Measurements from ENCODE around the gene GRM4. TPM values are rescaled to one million over a fixed set of nuclear protein-coding genes. Genes with fewer than 3 reads are reported as not detected.

Gene GRM4
- total and polyA plus RNA-seq, 9 of the 15 experiments (the other 6 are each of a cell fraction or from before 2014, with no cell fraction given), result 0.18 TPM; not detected in 8

- no peak overlapping the region for H3K27ac ChIP-seq (ENCODE audit: extremely low read depth, low read depth, low read length)
- H2AFZ ChIP-seq (ENCODE audit: low read depth, low read length), result no peak overlapping the region
- H3K4me2 ChIP-seq (ENCODE audit: insufficient read depth, low read length), result no peak overlapping the region
- H4K20me1 ChIP-seq (replicated peaks; ENCODE audit: control insufficient read depth, insufficient read depth, low read length), result peaks cover 27% of the 10 kb centered on the region
- no peak overlapping the region for H3K4me3 ChIP-seq
- no TSS peak for BruUV-seq (replicated peaks)
- no peaks in the 10 kb centered on the region for H3K36me3 ChIP-seq (ENCODE audit: control insufficient read depth, insufficient read depth, low read length)
- no peaks in the 10 kb centered on the region for H3K9me1 ChIP-seq (ENCODE audit: control insufficient read depth, insufficient read depth, low read length)
- H3K27me3 ChIP-seq (ENCODE audit: control insufficient read depth in 2 of 2, insufficient read depth in 2 of 2, low read length in 2 of 2), result peaks cover 33 to 50% of the 10 kb centered on the region in 2 experiments
- no peak for DNase-seq (ENCODE audit: extremely low read depth in 1 of 4, low spot score in 3 of 4)
- H3K9ac ChIP-seq (ENCODE audit: insufficient read depth in 1 of 2, low read depth in 2 of 2, low read length in 2 of 2), result no peak overlapping the region
- in situ Hi-C loops (cut with MboI), result no loop called here
- FAIRE-seq, result no peak
- ATAC-seq, result no peak
- no peaks in the 10 kb centered on the region for H3K9me3 ChIP-seq (replicated peaks; ENCODE audit: control insufficient read depth, insufficient read depth, low read depth, low read length)
- POLR2A ChIA-PET, result interaction anchor here (0.6 to 1.2 kb wide), 4 partner anchors 9 to 983 kb away, joined by 3 to 4 read pairs (median 3); no protein-coding TSS in a partner anchor
- 0% methylated on average over 3 of the region's 3 CpGs for WGBS (ENCODE audit: insufficient coverage, low coverage, missing lambda C conversion rate)
- no peaks in the 10 kb centered on the region for H3K79me2 ChIP-seq (ENCODE audit: control insufficient read depth, insufficient read depth, low read length)
- CTCF ChIA-PET (ENCODE audit: low intra/inter-chr PET ratio), result no interaction called here
- intact Hi-C loops (cut with micrococcal nuclease), result no loop called here
- H3K4me1 ChIP-seq (replicated peaks in 1 of 2; ENCODE audit: control insufficient read depth in 2 of 2, insufficient read depth in 2 of 2, low read length in 2 of 2), result no peaks in the 10 kb centered on the region
- no peak for TF ChIP-seq ZFP30 (CRISPR knock-in tag; IDR thresholded peaks at IDR 0.05; ENCODE audit: borderline replicate concordance)
- TF ChIP-seq CREBBP (IDR thresholded peaks at IDR 0.05; ENCODE audit: low read depth, low read length), result no peak
- no peak for TF ChIP-seq CHD4 (IDR thresholded peaks at IDR 0.05; ENCODE audit: insufficient read depth, insufficient replicate concordance, low read depth, low read length, poor library complexity, severe bottlenecking)
- no peak for TF ChIP-seq EP400 (IDR thresholded peaks at IDR 0.05)
- peak; percentile 95 for TF ChIP-seq BCOR (IDR thresholded peaks at IDR 0.05)
- peak in 1 of 2 experiments; percentile 48; a peak in 1 of 4 replicates for TF ChIP-seq RCOR1 (IDR thresholded peaks at IDR 0.05; ENCODE audit: borderline replicate concordance in 1 of 2, low read depth in 2 of 2, low read length in 2 of 2)
- TF ChIP-seq ETV1 (tag; conservative IDR thresholded peaks at IDR 0.05; ENCODE audit: low read depth), result no peak
- no peak for TF ChIP-seq RB1 (IDR thresholded peaks at IDR 0.05; ENCODE audit: low read depth)
- TF ChIP-seq ZHX1 (conservative IDR thresholded peaks at IDR 0.05; ENCODE audit: low read length), result no peak
- no peak for TF ChIP-seq PRPF4 (IDR thresholded peaks at IDR 0.05; ENCODE audit: insufficient read depth, low read depth, low read length, poor library complexity, severe bottlenecking)
- TF ChIP-seq TFE3 (CRISPR knock-in tag; IDR thresholded peaks at IDR 0.05), result no peak
- no peak for TF ChIP-seq GABPB2 (CRISPR knock-in tag; conservative IDR thresholded peaks at IDR 0.05)
- TF ChIP-seq MCM5 (IDR thresholded peaks at IDR 0.05; ENCODE audit: low read depth), result no peak
- TF ChIP-seq CXXC5 (CRISPR knock-in tag; IDR thresholded peaks at IDR 0.05), result no peak
- TF ChIP-seq CBX2 (IDR thresholded peaks at IDR 0.05; ENCODE audit: insufficient read depth, low read length, poor library complexity, severe bottlenecking), result no peak
- peak; percentile 96 for TF ChIP-seq SMARCA5 (IDR thresholded peaks at IDR 0.05)
- TF ChIP-seq TRIM24 (IDR thresholded peaks at IDR 0.05), result no peak
- no peak for TF ChIP-seq ZNF280A (IDR thresholded peaks at IDR 0.05; ENCODE audit: low read depth, partially characterized antibody)
- TF ChIP-seq ELF1 (tag; IDR thresholded peaks at IDR 0.05), result no peak
Measured at GRCh38 chr6:34125939-34126338, 19.9 kb downstream of the GRM4 start.
